Karpas-422 (cell line): Measurements from ENCODE around the gene USP48. TPM values are rescaled to one million over a fixed set of nuclear protein-coding genes. Genes with fewer than 3 reads are reported as not detected.

Experiments
- DNase-seq: peaks from one replicate; pipeline ENCODE4 v3.0.0-alpha.2; 2015
- H2AFZ ChIP-seq: fragments of 200-600 bp; sonication (generic); 2 replicates; pipeline ENCODE4 v1.6.1; 2014; ENCODE audit warnings: antibody characterized with exemption, low read length, mixed read lengths
- H3K27ac ChIP-seq: fragments of 200-600 bp; sonication (generic); 2 replicates; pipeline ENCODE4 v1.5.1; 2014; ENCODE audit warnings: mild to moderate bottlenecking, low read length, moderate library complexity
- H3K27me3 ChIP-seq: fragments of 200-600 bp; sonication (generic); 2 replicates; pipeline ENCODE4 v1.6.1; 2014; ENCODE audit warnings: low read length, mixed read lengths
- H3K36me3 ChIP-seq: fragments of 200-600 bp; sonication (generic); 2 replicates; pipeline ENCODE4 v1.6.1; 2014; ENCODE audit warnings: low read length, mixed read lengths; ENCODE audit not compliant: insufficient read depth
- H3K4me1 ChIP-seq: fragments of 200-600 bp; sonication (generic); 2 replicates; pipeline ENCODE4 v1.6.1; 2014; ENCODE audit warnings: mild to moderate bottlenecking, low read length, mixed read lengths
- H3K4me2 ChIP-seq: fragments of 200-600 bp; sonication (generic); 2 replicates; pipeline ENCODE4 v1.6.1; 2014; ENCODE audit warnings: low read length, low read depth, mild to moderate bottlenecking; ENCODE audit not compliant: poor library complexity, severe bottlenecking
- H3K4me3 ChIP-seq: fragments of 200-600 bp; sonication (generic); 2 replicates; pipeline ENCODE4 v1.5.1; 2014; ENCODE audit warnings: mild to moderate bottlenecking, antibody characterized with exemption, low read length, mixed read lengths
- H3K79me2 ChIP-seq: fragments of 200-600 bp; sonication (generic); 2 replicates; pipeline ENCODE4 v1.6.1; 2014; ENCODE audit warnings: mild to moderate bottlenecking, low read length, mixed read lengths
- H3K9ac ChIP-seq: fragments of 200-600 bp; sonication (generic); 2 replicates; pipeline ENCODE4 v1.6.0; 2014; ENCODE audit warnings: low read length
- H3K9me2 ChIP-seq: fragments of 200-600 bp; sonication (generic), shearing (Covaris generic); replicated peaks from 2 replicates; pipeline ENCODE4 v1.6.0; 2014; ENCODE audit warnings: mild to moderate bottlenecking, low read length, moderate library complexity; ENCODE audit not compliant: insufficient read depth
- H3K9me3 ChIP-seq: fragments of 300-700, 200-600 bp; sonication (generic); 2 replicates; pipeline ENCODE4 v1.6.1; 2014; ENCODE audit warnings: low read length, mixed read lengths
- H4K20me1 ChIP-seq: fragments of 200-600 bp; sonication (generic); 2 replicates; pipeline ENCODE4 v1.6.1; 2014; ENCODE audit warnings: mild to moderate bottlenecking, antibody characterized with exemption, low read length, low read depth; ENCODE audit not compliant: insufficient read depth
- total RNA-seq: library from RNA; depleted of rRNA; stranded (reverse); fragments of >200 nt; shearing (Covaris generic); gene quantifications from 2 replicates; pipeline ENCODE4 v1.2.3, GENCODE V29; 2014; ENCODE audit warnings: low replicate concordance

USP48 gene
- total RNA-seq, 1 experiment from 2014 or later, result 35.1 TPM

DNA sequence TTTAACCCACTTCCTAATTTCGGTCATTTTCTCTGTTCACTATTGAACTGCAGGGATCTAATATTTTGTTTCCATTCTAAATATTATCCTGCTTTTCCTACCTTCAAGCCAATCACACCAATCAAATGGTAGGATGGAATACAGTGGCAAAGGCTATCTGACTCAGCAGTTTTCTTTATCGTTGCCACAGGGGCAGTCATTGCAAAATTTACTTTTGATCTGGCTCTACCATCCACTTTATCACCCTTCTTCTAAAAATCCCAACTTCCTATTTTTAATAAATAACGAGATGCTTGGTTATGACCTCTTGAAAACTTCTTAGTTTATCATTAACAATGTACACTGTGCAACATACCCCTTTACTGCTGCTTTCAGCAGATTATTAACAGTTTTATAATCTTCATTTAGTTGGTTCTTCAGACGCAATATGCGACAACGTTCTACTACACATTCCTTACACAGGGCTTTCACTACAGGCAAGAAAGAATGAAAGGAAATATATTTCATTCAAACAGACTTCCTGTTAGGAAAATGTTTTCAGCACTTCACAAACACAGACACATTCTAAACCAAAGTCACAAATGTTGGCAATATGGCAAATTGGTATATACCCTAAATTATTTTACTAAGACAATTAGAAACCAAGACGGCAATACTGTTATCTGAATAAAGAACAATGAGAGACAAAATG, 61.5 kb downstream of the USP48 start:
- H3K9me2 ChIP-seq, result no peaks in the 10 kb centered on the region
- peaks cover 32% of the 10 kb centered on the region; the same call in 1 of the 2 replicates for H3K36me3 ChIP-seq
- H4K20me1 ChIP-seq, result no peaks in the 10 kb centered on the region
- H3K4me1 ChIP-seq, result no peaks in the 10 kb centered on the region
- H3K4me3 ChIP-seq, result no peak overlapping the region
- no peak overlapping the region for H3K4me2 ChIP-seq
- H3K79me2 ChIP-seq, result peaks cover 19% of the 10 kb centered on the region
- no peak overlapping the region for H2AFZ ChIP-seq
- H3K9ac ChIP-seq, result no peak overlapping the region
- DNase-seq, result no peak
- no peaks in the 10 kb centered on the region for H3K27me3 ChIP-seq
- H3K27ac ChIP-seq, result no peak overlapping the region
- no peaks in the 10 kb centered on the region for H3K9me3 ChIP-seq

GRCh38 chr1:21716169-21716568, 66.8 kb downstream of the USP48 start:
- Histone ChIP-seq H3K9me2 (no peaks in the 10 kb centered on the region), H3K27me3 (no peaks in the 10 kb centered on the region), H4K20me1 (no peaks in the 10 kb centered on the region), H3K36me3 (peaks cover 27% of the 10 kb centered on the region; the same call in 1 of the 2 replicates), H3K4me1 (no peaks in the 10 kb centered on the region), H3K79me2 (peaks cover 5% of the 10 kb centered on the region), H3K9me3 (no peaks in the 10 kb centered on the region), H3K4me2 (no peak overlapping the region), H2AFZ (no peak overlapping the region), H3K4me3 (no peak overlapping the region), H3K9ac (no peak overlapping the region), H3K27ac (no peak overlapping the region)
- DNase-seq, result no peak

DNA sequence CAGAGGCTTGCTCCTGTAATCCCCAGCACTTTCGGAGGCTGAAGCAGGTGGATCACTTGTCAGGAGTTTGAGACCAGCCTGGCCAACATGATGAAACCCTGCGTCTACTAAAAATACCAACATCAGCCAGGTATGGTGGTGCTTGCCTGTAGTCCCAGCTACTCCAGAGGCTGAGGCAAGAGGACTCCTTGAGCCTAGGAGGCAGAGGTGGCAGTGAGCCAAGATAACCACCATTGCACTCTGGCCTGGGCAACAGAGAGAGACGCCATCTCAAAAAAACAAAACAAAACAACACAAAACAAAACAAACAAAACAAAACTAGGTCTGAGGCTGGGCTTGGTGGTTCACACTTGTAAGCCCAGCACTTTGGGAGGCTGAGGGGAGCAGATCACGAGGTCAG, 75.1 kb downstream of the USP48 start:
- Histone ChIP-seq H3K27ac (no peak overlapping the region), H3K4me1 (peaks cover 19% of the 10 kb centered on the region), H3K4me2 (no peak overlapping the region), H3K27me3 (no peaks in the 10 kb centered on the region), H2AFZ (no peak overlapping the region), H4K20me1 (no peaks in the 10 kb centered on the region), H3K9ac (no peak overlapping the region), H3K4me3 (no peak overlapping the region), H3K36me3 (peaks cover 7% of the 10 kb centered on the region), H3K79me2 (peaks cover 6% of the 10 kb centered on the region; the same call in 1 of the 2 replicates), H3K9me3 (no peaks in the 10 kb centered on the region), H3K9me2 (no peaks in the 10 kb centered on the region)
- DNase-seq, result no peak

DNA sequence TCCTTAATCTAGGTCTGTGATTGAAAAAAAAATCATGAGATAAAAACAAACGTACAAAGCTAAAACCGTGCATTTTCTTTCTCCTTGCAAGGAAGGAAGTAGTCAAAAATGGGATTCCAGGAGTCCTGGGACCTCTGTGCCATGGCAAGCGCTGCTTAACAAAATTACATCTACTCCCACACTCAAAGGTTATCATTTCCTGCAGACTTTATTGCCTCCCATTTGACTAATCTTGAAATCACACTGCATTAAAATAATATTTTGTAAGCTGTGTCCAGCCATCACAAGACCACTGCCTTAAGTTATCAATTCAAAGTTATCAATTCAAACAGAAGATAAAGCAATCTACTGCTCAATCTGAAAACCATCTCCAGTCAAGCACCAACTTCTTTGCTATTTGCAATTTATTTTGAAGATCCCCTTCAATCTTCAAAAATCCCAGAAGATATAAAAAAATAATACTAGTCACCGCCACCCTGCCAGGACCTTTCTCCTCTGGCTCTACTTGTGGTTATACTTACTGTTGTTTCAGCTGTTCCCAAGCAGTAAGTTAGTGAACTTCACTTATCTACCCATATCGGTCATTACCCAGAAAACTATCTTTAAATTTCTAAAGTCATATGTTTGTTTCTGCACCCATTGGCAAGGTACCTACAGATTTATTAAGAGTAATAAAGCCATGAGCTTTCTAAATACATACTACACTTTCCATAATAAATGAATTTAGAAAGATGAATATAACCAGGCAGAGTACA, 75.7 kb downstream of the USP48 start:
- H4K20me1 ChIP-seq, result no peaks in the 10 kb centered on the region
- H3K9ac ChIP-seq, result 0 out of 2 replicates have a peak overlapping the region, but pooled peaks have one; percentile 1
- peaks cover 10% of the 10 kb centered on the region; the same call in 1 of the 2 replicates for H3K79me2 ChIP-seq
- peak overlapping the region; percentile 26 for H3K4me2 ChIP-seq
- no peak for DNase-seq
- peaks cover 19% of the 10 kb centered on the region for H3K4me1 ChIP-seq
- H3K9me2 ChIP-seq, result no peaks in the 10 kb centered on the region
- H3K9me3 ChIP-seq, result no peaks in the 10 kb centered on the region
- H3K36me3 ChIP-seq, result peaks cover 7% of the 10 kb centered on the region
- H3K4me3 ChIP-seq, result no peak overlapping the region
- no peak overlapping the region for H2AFZ ChIP-seq
- H3K27ac ChIP-seq, result peak overlapping the region; percentile 26; the same call in 1 of the 2 replicates
- H3K27me3 ChIP-seq, result no peaks in the 10 kb centered on the region

- H4K20me1 ChIP-seq, result no peaks in the 10 kb centered on the region
- no peaks in the 10 kb centered on the region for H3K9me2 ChIP-seq
- H3K79me2 ChIP-seq, result peaks cover 10% of the 10 kb centered on the region; the same call in 1 of the 2 replicates
- peaks cover 10% of the 10 kb centered on the region for H3K36me3 ChIP-seq
- H3K4me1 ChIP-seq, result peaks cover 19% of the 10 kb centered on the region
- no peaks in the 10 kb centered on the region for H3K27me3 ChIP-seq
- H3K9ac ChIP-seq, result no peak overlapping the region
- no peak overlapping the region for H2AFZ ChIP-seq
- H3K27ac ChIP-seq, result peak overlapping the region; percentile 26
- DNase-seq, result peak; percentile 81
- peak overlapping the region; percentile 26 for H3K4me2 ChIP-seq
- no peak overlapping the region for H3K4me3 ChIP-seq
- H3K9me3 ChIP-seq, result no peaks in the 10 kb centered on the region
These were observed 76.7 kb downstream of the USP48 start for GRCh38 chr1:21706151-21706835.

DNA sequence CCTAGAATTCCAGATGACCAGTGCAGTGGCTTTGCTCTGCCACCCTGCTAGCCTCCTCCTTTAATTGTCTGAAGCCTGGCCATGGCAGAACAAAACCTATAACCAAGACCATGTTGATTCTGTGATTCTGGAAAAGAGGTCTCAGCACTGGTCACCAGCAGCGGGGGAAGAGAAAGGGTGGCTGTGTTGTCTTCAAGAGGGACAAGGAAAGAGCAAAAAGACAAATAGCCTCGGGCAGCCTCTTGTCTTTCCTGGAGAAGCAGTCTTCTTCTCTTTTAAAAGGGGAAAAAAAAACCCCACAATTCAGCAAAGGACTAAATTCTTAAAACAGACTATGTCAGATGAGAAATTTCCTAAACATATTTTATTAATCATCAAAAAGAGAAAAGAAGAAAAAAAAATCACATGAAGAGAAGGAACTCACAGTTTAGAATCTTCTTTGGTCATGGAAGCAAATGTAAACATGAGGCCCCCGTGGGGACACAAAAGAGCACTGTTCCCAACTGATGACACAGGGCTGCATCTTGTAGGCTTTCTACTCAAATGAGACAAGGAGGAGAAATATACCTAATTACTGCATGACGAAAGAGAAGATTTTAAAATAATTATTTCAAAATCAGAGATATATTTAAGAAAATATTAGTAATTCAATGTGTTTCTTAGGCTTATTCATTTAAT, 77.5 kb downstream of the USP48 start:
- Histone ChIP-seq H3K4me1 (peaks cover 19% of the 10 kb centered on the region), H3K27ac (no peak overlapping the region), H3K4me2 (no peak overlapping the region), H3K9me2 (no peaks in the 10 kb centered on the region), H3K9me3 (no peaks in the 10 kb centered on the region), H4K20me1 (no peaks in the 10 kb centered on the region), H3K9ac (no peak overlapping the region), H2AFZ (no peak overlapping the region), H3K27me3 (no peaks in the 10 kb centered on the region), H3K79me2 (peaks cover 10% of the 10 kb centered on the region; the same call in 1 of the 2 replicates), H3K4me3 (no peak overlapping the region), H3K36me3 (peaks cover 10% of the 10 kb centered on the region)
- DNase-seq, result no peak

GRCh38 chr1:21704145-21704544, 78.8 kb downstream of the USP48 start:
- Histone ChIP-seq H3K4me2 (no peak overlapping the region), H3K79me2 (peaks cover 6% of the 10 kb centered on the region; the same call in 1 of the 2 replicates), H3K36me3 (peaks cover 10% of the 10 kb centered on the region), H3K9ac (no peak overlapping the region), H3K9me3 (no peaks in the 10 kb centered on the region), H3K9me2 (no peaks in the 10 kb centered on the region), H3K27ac (no peak overlapping the region), H3K4me1 (peaks cover 19% of the 10 kb centered on the region), H3K27me3 (no peaks in the 10 kb centered on the region), H3K4me3 (no peak overlapping the region), H4K20me1 (no peaks in the 10 kb centered on the region), H2AFZ (no peak overlapping the region)
- no peak for DNase-seq
